ENCODE results near the gene TCP10L. TPM values are rescaled to one million over a fixed set of nuclear protein-coding genes. Genes with fewer than 3 reads are reported as not detected.

The TCP10L gene
- total and polyA plus RNA-seq, 2 of the 13 experiments (the other 11 are each of a cell fraction or from before 2014, with no cell fraction given): 0.90 to 2.4 TPM

GRCh38 chr21:32597205-32597604, 11.9 kb upstream of the TCP10L start (continued):
- TF ChIP-seq ZNF777 (CRISPR knock-in tag; IDR thresholded peaks at IDR 0.05) (no peak), DMAP1 (CRISPR knock-in tag; IDR thresholded peaks at IDR 0.05) (peak; percentile 23; the same call in 1 of the 2 replicates), ZNF549 (CRISPR knock-in tag; IDR thresholded peaks at IDR 0.05) (no peak), MTA1 (CRISPR knock-in tag; IDR thresholded peaks at IDR 0.05; ENCODE audit: borderline replicate concordance) (no peak), ZNF225 (CRISPR knock-in tag; IDR thresholded peaks at IDR 0.05) (no peak), TOPORS (CRISPR knock-in tag; IDR thresholded peaks at IDR 0.05) (no peak), ZSCAN21 (CRISPR knock-in tag; IDR thresholded peaks at IDR 0.05; ENCODE audit: borderline replicate concordance) (no peak), AGO1 (IDR thresholded peaks at IDR 0.05; ENCODE audit: low read depth, low read length, poor library complexity, severe bottlenecking) (no peak), CEBPG (CRISPR knock-in tag; IDR thresholded peaks at IDR 0.05) (peak; percentile 33; the same call in 1 of the 2 replicates), FLYWCH1 (CRISPR knock-in tag; IDR thresholded peaks at IDR 0.05) (no peak), HDAC1 (CRISPR knock-in tag; IDR thresholded peaks at IDR 0.05) (peak; percentile 53; the same call in 1 of the 2 replicates), ZNF44 (CRISPR knock-in tag; IDR thresholded peaks at IDR 0.05) (no peak), RELA (CRISPR knock-in tag; IDR thresholded peaks at IDR 0.05) (no peak), GRHL1 (CRISPR knock-in tag; conservative IDR thresholded peaks at IDR 0.05) (no peak), ZNF12 (CRISPR knock-in tag; IDR thresholded peaks at IDR 0.05) (no peak), ZNF770 (CRISPR knock-in tag; IDR thresholded peaks at IDR 0.05) (no peak), E2F1 (CRISPR knock-in tag; IDR thresholded peaks at IDR 0.05) (no peak), ZNF747 (CRISPR knock-in tag; IDR thresholded peaks at IDR 0.05; ENCODE audit: borderline replicate concordance) (no peak), ARID2 (CRISPR knock-in tag; IDR thresholded peaks at IDR 0.05; ENCODE audit: borderline replicate concordance) (no peak), HNF4A (CRISPR knock-in tag; IDR thresholded peaks at IDR 0.05) (peak; percentile 52), MYPOP (CRISPR knock-in tag; IDR thresholded peaks at IDR 0.05) (no peak), ZNF331 (CRISPR knock-in tag; IDR thresholded peaks at IDR 0.05) (peak; percentile 58), MED8 (CRISPR knock-in tag; IDR thresholded peaks at IDR 0.05; ENCODE audit: insufficient replicate concordance) (no peak), CREB1 (IDR thresholded peaks at IDR 0.05) (0 out of 2 replicates have a peak, but pooled peaks have one; percentile 8), CREB1 (CRISPR knock-in tag; IDR thresholded peaks at IDR 0.05) (peak; percentile 45; the same call in 1 of the 2 replicates), ZNF136 (CRISPR knock-in tag; IDR thresholded peaks at IDR 0.05; ENCODE audit: low read depth) (no peak), FOSL2 (CRISPR knock-in tag; IDR thresholded peaks at IDR 0.05) (peak; percentile 98), MXD3 (CRISPR knock-in tag; IDR thresholded peaks at IDR 0.05) (no peak)

Measured in HepG2 (cell line).